Fibroblast of lung (primary cell): ENCODE results near the gene OTOP2.

ENCODE experiments used
- EZH2 ChIP-seq: IDR thresholded peaks from 2 replicates; pipeline ENCODE4 v1.5.1; 2012; ENCODE audit warnings: low read length, control low read depth, mild to moderate bottlenecking; ENCODE audit errors: missing control alignments
- TF ChIP-seq, protein P1 (sequence below), 2 donors: IDR thresholded peaks in 1 of 2; conservative IDR thresholded peaks in 1 of 2; 1 replicate in 1 of 2; 2 replicates in 1 of 2; pipeline ENCODE4 v1.5.1; 2011 to 2012; ENCODE audit warnings: low read length in 2 of 2, control low read depth in 1 of 2, inconsistent platforms in 1 of 2, low read depth in 1 of 2, mild to moderate bottlenecking in 1 of 2

DNA sequence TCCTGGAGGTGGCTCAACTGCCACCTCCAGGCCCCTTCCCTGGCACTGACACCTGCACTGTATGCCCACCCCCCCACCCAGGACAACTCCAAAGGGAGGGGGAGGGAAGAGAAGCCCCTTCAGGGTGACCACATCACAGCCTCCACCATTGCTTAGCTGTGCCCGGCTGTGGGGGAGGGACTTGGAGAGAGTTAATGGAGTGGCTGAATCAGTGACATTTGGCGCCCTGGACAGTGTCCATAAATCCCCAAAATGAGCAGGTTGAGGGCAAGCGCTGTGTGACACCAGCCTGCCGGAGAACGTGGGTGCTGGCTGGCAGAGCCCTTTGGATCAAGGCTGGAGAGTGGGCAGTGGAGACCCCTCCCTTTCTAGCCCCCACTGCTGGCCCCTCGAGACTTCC is 1.9 kb upstream of the OTOP2 start:
- TF ChIP-seq, protein P1, sequence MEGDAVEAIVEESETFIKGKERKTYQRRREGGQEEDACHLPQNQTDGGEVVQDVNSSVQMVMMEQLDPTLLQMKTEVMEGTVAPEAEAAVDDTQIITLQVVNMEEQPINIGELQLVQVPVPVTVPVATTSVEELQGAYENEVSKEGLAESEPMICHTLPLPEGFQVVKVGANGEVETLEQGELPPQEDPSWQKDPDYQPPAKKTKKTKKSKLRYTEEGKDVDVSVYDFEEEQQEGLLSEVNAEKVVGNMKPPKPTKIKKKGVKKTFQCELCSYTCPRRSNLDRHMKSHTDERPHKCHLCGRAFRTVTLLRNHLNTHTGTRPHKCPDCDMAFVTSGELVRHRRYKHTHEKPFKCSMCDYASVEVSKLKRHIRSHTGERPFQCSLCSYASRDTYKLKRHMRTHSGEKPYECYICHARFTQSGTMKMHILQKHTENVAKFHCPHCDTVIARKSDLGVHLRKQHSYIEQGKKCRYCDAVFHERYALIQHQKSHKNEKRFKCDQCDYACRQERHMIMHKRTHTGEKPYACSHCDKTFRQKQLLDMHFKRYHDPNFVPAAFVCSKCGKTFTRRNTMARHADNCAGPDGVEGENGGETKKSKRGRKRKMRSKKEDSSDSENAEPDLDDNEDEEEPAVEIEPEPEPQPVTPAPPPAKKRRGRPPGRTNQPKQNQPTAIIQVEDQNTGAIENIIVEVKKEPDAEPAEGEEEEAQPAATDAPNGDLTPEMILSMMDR (conservative IDR thresholded peaks at IDR 0.05 in 1 of 2, IDR thresholded peaks at IDR 0.05 in 1 of 2; ENCODE audit: low read depth in 1 of 2, low read length in 2 of 2): no peak
- TF ChIP-seq EZH2: peak; percentile 28
